Activated T-helper 9 cell treated with anti-CD3 and anti-CD28 coated beads, Interleukin-2, amount 50 U/mL, for 16 hours (primary cell): ENCODE data around the gene BIRC6.
"Not testable (repeated sequence)": the region's sequence is repeated elsewhere in the genome, so short reads cannot be mapped to it uniquely, and the experiment has no call there.

Experiments
- DNase-seq: peaks from one replicate; pipeline ENCODE4 v3.0.0-alpha.2; 2020; ENCODE audit warnings: low read depth

BIRC6 gene

GRCh38 chr2:32614084-32614483 is 257.3 kb downstream of the BIRC6 start:
- DNase-seq, result no peak

GRCh38 chr2:32617599-32618189 is 260.9 kb downstream of the BIRC6 start:
- DNase-seq, result no peak

- no peak for DNase-seq
Observed at GRCh38 chr2:32622570-32623310, 265.9 kb downstream of the BIRC6 start.

- DNase-seq, result no peak
Observed at GRCh38 chr2:32623311-32623706, 266.5 kb downstream of the BIRC6 start.

- DNase-seq, result no peak
Observed at GRCh38 chr2:32624812-32625211, 268.0 kb downstream of the BIRC6 start.

GRCh38 chr2:32626639-32627221 is 269.9 kb downstream of the BIRC6 start:
- DNase-seq, result no peak

GRCh38 chr2:32627441-32627813 is 270.6 kb downstream of the BIRC6 start:
- DNase-seq, result no peak

- peak; percentile 92 for DNase-seq
Observed at GRCh38 chr2:32627814-32628579, 271.2 kb downstream of the BIRC6 start, which contains the start of gene TTC27. Gene TTC27, plus strand, starts transcription at chr2:32628050. Its CDS starts 243 bp downstream, at chr2:32628293.

- DNase-seq, result no peak
Observed at GRCh38 chr2:32632089-32632488, 275.3 kb downstream of the BIRC6 start.

- DNase-seq, result no peak
Observed at GRCh38 chr2:32633040-32633439, 276.2 kb downstream of the BIRC6 start.

- not testable (repeated sequence) for DNase-seq
Observed at GRCh38 chr2:32638548-32638947, 281.7 kb downstream of the BIRC6 start.

- no peak for DNase-seq
Observed at GRCh38 chr2:32641180-32641579, 284.4 kb downstream of the BIRC6 start.

GRCh38 chr2:32647180-32647651 is 290.4 kb downstream of the BIRC6 start:
- DNase-seq, result no peak

GRCh38 chr2:32652555-32653209 is 295.9 kb downstream of the BIRC6 start:
- no peak for DNase-seq

GRCh38 chr2:32656069-32656468 is 299.2 kb downstream of the BIRC6 start:
- DNase-seq, result no peak

GRCh38 chr2:32663864-32664263 is 307.0 kb downstream of the BIRC6 start:
- DNase-seq, result no peak

- DNase-seq, result no peak
Observed at GRCh38 chr2:32666704-32667103, 309.9 kb downstream of the BIRC6 start.

GRCh38 chr2:32668254-32668653 is 311.4 kb downstream of the BIRC6 start:
- DNase-seq, result no peak
